Small intestine (tissue), 7 donors: ENCODE data around the gene ATP8B4. TPM values are rescaled to one million over a fixed set of nuclear protein-coding genes. Genes with fewer than 3 reads are reported as not detected.

Experiments
- DNase-seq, 2 donors: peaks; one replicate each; pipeline versions ENCODE4 v3.0.0 to v3.0.0-alpha.2; 2013
- FAIRE-seq: peaks from 2 replicates; lab custom pipeline; 2012; peaks lifted over from hg19 to GRCh38; lab: Jason Lieb, UNC
- H3K27ac ChIP-seq, 3 donors: one replicate each; pipeline ENCODE4 v1.5.1; 2013; ENCODE audit warnings: low read length in 2 of 3, mild to moderate bottlenecking in 2 of 3, control low read depth in 1 of 3, inconsistent platforms in 1 of 3, low read depth in 1 of 3, moderate library complexity in 1 of 3
- H3K27me3 ChIP-seq, 3 donors: one replicate each; pipeline ENCODE4 v1.6.1; 2013; ENCODE audit warnings: low read length in 3 of 3, inconsistent platforms in 1 of 3; ENCODE audit not compliant: control insufficient read depth in 3 of 3, insufficient read depth in 3 of 3
- H3K36me3 ChIP-seq, 3 donors: one replicate each; pipeline ENCODE4 v1.6.1; 2013; ENCODE audit warnings: low read length in 3 of 3, inconsistent platforms in 1 of 3, low read depth in 1 of 3, mild to moderate bottlenecking in 1 of 3, moderate library complexity in 1 of 3; ENCODE audit not compliant: control insufficient read depth in 3 of 3, insufficient read depth in 2 of 3
- H3K4me1 ChIP-seq, 3 donors: one replicate each; pipeline ENCODE4 v1.6.1; 2013; ENCODE audit warnings: low read length in 2 of 3, inconsistent platforms in 1 of 3, low read depth in 1 of 3, mild to moderate bottlenecking in 1 of 3, moderate library complexity in 1 of 3; ENCODE audit not compliant: control insufficient read depth in 3 of 3, insufficient read depth in 2 of 3
- H3K4me3 ChIP-seq, 3 donors: one replicate each; pipeline ENCODE4 v1.5.1; 2013; ENCODE audit warnings: low read length in 3 of 3, control low read depth in 1 of 3, inconsistent platforms in 1 of 3, low read depth in 1 of 3, mild to moderate bottlenecking in 1 of 3, moderate library complexity in 1 of 3
- H3K9me3 ChIP-seq, 2 donors: one replicate each; pipeline ENCODE4 v1.6.1; 2013; ENCODE audit warnings: low read depth in 1 of 2, low read length in 1 of 2; ENCODE audit not compliant: control insufficient read depth in 2 of 2, insufficient read depth in 1 of 2
- WGBS, 3 donors: extraction: QIAGEN DNeasy Blood & Tissue Kit; methylation state at CpG; one replicate each; pipeline ENCODE4 v1.1.7; 2013; 5-methylcytosine and 5-hydroxymethylcytosine counted together
- polyA plus RNA-seq, 4 donors: library from polyadenylated mRNA; stranded (reverse) in 3 of 4; unstranded in 1 of 4; fragments of 200-250 nt in 3 of 4; fragments of 120-200 nt in 1 of 4; gene quantifications; one replicate each; pipeline versions ENCODE4 v1.2.1 to v1.2.3, GENCODE V29; 2013
- donor health status: healthy with polysubstance abuse.
- donor health status: control.
- donor health status: control.
- donor health status: Bipolar disorder and iron deficiency.
- donor health status: healthy.

ATP8B4 gene
- polyA plus RNA-seq, 4 donors: 0.45 to 4.9 (median 1.9) TPM

DNA sequence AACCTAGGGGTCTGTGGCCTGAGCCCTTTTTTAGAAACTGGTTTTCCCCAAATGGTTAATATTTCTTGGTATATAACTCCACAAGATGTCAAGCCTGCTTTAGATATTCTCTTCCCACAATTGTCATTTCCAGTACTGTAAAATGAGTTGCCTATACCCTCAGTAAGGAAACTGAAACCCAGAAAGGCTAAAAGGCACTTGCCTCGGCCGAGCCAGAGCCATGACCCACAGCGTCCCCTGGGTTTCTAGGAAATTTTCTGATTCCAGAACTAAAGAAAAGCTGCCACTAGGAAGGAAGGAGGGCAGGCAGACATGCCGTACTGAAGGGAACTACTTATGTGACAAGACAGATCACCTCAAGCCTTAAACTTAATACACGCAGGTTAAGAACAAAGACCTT, 59.1 kb downstream of the ATP8B4 start:
- FAIRE-seq (no peak), DNase-seq (no peak)
- no peak overlapping the region for H3K4me3 ChIP-seq
- whole genome bisulfite sequencing, 3 donors: 46 to 82% (median 57%) methylated on average over 5 of the region's 5 CpGs
- no peaks in the 10 kb centered on the region for H3K36me3 ChIP-seq
- no peaks in the 10 kb centered on the region for H3K27me3 ChIP-seq
- peak overlapping the region in 1 of 3 donors; percentile 21 for H3K27ac ChIP-seq
- peaks cover 0 to 26% (median 3%) of the 10 kb centered on the region in 3 donors for H3K4me1 ChIP-seq
- H3K9me3 ChIP-seq: no peaks in the 10 kb centered on the region

DNA sequence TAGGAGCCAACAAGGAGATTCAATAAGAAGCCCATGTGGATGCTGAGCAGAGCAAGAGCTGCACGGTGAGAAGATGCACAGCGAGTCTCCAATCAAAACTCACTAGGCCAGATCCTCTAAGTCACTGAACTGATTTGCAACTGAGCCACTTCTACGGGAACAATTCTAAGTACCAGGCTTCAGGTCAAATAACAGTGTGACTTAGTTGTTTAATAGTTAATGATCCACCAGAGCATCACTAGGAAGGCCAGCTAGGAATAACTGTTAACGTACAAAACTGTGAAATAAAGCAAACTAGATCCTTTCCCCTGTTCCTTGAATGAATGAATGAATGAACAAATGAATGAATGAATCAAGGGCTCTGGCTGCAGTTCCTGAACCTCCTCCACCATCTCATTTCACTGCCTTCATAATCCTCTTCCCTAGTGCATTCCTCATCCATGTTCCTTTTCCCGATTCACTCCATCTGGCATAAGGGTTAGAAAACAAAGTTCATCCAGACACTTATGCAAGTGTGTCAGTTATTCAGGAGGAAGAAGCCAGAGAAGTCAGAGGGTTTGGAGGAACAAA, 59.7 kb downstream of the ATP8B4 start:
- H3K27ac ChIP-seq: no peak overlapping the region
- no peak for FAIRE-seq
- 84 to 87% (median 86%) methylated on average over 5 of the region's 5 CpGs for WGBS, 3 donors
- H3K9me3 ChIP-seq: peaks cover 0 to 3% of the 10 kb centered on the region in 2 donors
- H3K27me3 ChIP-seq: no peaks in the 10 kb centered on the region
- H3K4me3 ChIP-seq: no peak overlapping the region
- DNase-seq: no peak
- peaks cover 0 to 28% (median 3%) of the 10 kb centered on the region in 3 donors for H3K4me1 ChIP-seq
- H3K36me3 ChIP-seq: no peaks in the 10 kb centered on the region

DNA sequence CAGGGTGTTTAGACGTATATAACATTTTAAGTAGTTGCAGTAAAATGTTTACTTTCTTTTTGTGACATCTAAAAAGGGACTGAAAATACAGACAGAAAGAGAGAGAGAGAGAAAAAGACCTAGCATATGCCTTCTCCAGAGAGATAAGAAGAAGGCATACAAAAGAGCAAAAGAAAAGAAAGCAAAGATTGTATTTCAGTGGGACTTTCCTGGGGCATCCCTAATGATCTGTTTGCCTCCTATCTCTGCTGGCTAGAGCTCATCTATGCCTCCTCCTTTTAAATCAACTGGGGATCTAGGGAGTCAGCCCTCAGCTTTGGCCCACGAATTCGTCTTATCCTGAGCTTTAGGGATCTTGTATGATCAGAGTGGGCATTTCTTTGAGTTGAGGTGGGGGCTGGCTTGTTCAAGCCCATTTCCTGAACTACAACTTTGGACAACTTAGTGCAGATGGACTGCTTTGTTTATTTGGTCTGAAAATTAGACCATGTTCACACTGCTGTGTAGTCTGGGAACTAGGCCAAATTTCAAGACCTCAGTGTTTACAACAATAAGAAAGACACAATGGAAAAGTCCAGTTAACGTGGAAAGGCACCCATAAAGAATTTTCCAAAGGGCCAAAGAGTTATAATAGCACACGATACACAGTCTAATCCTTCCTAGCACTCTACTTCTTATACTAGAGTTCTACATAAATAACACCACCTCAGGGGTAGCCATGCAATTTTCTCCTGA, 61.0 kb downstream of the ATP8B4 start:
- Histone ChIP-seq H3K4me1 (peaks cover 3 to 32% (median 5%) of the 10 kb centered on the region in 3 donors), H3K36me3 (no peaks in the 10 kb centered on the region), H3K9me3 (peaks cover 0 to 7% of the 10 kb centered on the region in 2 donors), H3K4me3 (no peak overlapping the region), H3K27ac (peak overlapping the region in 1 of 3 donors; percentile 36), H3K27me3 (no peaks in the 10 kb centered on the region)
- DNase-seq (no peak), FAIRE-seq (no peak)
- 51 to 68% (median 58%) methylated on average over 5 of the region's 5 CpGs for WGBS, 3 donors

DNA sequence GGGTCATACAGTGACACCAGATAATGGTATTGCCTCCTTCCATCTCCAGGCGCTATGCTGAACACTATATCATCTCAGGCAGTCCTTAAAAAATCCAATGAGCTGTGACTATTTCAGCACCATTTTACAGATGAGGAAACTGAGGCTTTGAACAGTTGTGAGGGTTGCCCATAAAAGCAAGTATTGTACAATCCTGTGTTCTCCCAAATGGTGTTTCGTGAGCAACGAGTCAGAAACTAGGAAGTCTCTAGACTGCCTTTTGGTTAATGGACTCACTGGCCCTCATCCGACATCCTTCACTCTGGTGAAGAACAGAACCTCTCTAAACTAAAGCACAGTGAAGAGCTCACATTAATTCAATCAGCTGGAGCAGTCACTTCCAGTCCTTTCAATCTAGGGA, 61.8 kb downstream of the ATP8B4 start:
- peaks cover 5 to 39% (median 5%) of the 10 kb centered on the region in 3 donors for H3K4me1 ChIP-seq
- DNase-seq: no peak
- H3K9me3 ChIP-seq: peaks cover 0 to 7% of the 10 kb centered on the region in 2 donors
- H3K27me3 ChIP-seq: no peaks in the 10 kb centered on the region
- peak overlapping the region in 1 of 3 donors; percentile 73 for H3K27ac ChIP-seq
- H3K4me3 ChIP-seq: no peak overlapping the region
- no peaks in the 10 kb centered on the region for H3K36me3 ChIP-seq
- no peak for FAIRE-seq
- WGBS, 3 donors: 83 to 93% (median 90%) methylated on average over 4 of the region's 4 CpGs

DNA sequence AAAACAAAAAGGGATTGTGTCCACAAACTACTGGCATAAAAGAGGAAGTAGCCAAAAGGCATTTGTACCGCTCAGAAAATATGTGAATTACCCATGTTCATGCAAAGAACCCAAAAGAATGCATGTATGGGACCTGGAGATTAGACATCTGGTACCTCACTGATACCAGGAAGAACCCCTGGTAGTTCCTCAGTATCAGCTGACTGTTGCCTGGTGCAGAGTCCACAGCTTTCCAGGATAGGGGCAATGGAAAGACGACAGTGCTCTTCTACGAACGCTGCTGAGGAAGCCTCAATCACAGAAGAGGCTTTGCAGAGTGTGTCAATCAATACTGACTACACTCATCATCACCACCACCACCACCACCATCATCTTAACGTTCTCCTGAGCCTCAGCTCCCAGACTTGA, 63.3 kb downstream of the ATP8B4 start:
- WGBS, 3 donors: 16 to 57% (median 45%) methylated on average over 5 of the region's 5 CpGs
- H3K27me3 ChIP-seq: no peaks in the 10 kb centered on the region
- no peaks in the 10 kb centered on the region for H3K36me3 ChIP-seq
- H3K27ac ChIP-seq: peak overlapping the region in 2 of 3 donors; percentile 3 to 17
- H3K9me3 ChIP-seq: peaks cover 0 to 7% of the 10 kb centered on the region in 2 donors
- no peak overlapping the region for H3K4me3 ChIP-seq
- FAIRE-seq (no peak), DNase-seq (peak; percentile 40 to 49)
- peaks cover 5 to 42% (median 7%) of the 10 kb centered on the region in 3 donors for H3K4me1 ChIP-seq

DNA sequence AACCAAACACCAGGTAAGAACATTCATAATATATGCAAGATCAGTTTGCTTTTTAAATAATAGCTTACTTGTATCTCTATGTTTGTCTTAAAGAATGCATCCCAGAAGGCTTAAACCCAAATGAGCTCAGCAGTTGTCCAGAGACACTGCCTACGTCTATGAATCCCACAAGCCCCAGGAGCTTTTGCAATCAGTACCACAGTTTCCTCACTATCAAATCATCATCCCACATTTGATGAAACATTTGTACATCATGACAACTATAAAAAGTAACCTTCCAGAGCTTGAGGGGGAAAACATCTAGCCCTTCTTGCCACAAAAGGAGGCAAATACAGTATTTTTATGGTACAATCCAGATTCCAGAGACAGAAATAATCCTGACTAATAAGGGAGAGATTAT, 63.7 kb downstream of the ATP8B4 start:
- no peak for DNase-seq
- 29 to 63% (median 47%) methylated on average over 1 of the region's 1 CpG for WGBS, 3 donors
- H3K27me3 ChIP-seq: no peaks in the 10 kb centered on the region
- H3K4me1 ChIP-seq: peaks cover 5 to 42% (median 7%) of the 10 kb centered on the region in 3 donors
- H3K4me3 ChIP-seq: no peak overlapping the region
- FAIRE-seq: no peak
- H3K27ac ChIP-seq: peak overlapping the region in 2 of 3 donors; percentile 17 to 74
- H3K9me3 ChIP-seq: peaks cover 0 to 7% of the 10 kb centered on the region in 2 donors
- H3K36me3 ChIP-seq: no peaks in the 10 kb centered on the region

DNA sequence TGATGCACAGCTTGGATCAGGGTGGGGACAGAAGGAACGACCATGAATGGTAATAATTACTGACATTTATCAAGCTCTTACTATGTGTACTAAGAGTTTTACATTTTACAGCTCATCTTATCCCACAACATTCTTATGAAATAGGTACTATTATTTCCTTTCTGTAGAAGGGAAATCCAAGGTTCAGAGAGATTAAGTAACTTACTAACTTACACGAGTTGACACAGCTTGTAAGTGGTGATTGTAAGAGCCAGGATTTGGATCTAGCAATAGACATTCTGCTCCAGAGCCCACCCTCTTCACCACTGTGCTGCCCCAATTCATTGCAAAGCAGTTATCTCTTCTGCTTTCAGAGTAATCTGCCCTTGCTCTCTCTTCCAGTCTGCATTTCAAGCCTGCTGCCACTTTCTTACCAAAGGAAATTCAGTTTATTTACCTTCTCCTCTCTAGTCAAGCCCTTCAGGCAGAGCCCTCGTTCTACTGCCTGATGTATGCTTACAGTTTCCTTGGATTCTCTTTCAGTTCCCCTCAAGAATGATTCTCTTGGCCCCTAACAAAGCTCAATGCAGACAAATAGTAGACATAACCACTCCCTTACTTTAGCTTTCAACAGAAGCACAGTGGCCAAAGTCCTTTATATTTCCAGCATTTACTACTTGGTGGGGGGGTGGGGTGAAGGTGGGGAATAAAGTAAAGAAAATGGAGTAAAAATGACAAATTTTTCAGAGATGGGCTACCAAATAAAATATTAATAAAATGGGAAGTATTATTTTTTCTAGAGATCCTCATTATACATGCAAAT, 65.8 kb downstream of the ATP8B4 start:
- peak; percentile 56 to 73 for DNase-seq
- 8 to 39% (median 22%) methylated on average over 3 of the region's 3 CpGs for WGBS, 3 donors
- peaks cover 5 to 36% (median 7%) of the 10 kb centered on the region in 3 donors for H3K4me1 ChIP-seq
- no peak for FAIRE-seq
- H3K27ac ChIP-seq: peak overlapping the region in 1 of 3 donors; percentile 96
- peaks cover 0 to 7% of the 10 kb centered on the region in 2 donors for H3K9me3 ChIP-seq
- H3K27me3 ChIP-seq: no peaks in the 10 kb centered on the region
- H3K36me3 ChIP-seq: no peaks in the 10 kb centered on the region
- peak overlapping the region in 1 of 3 donors; percentile 9 for H3K4me3 ChIP-seq

DNA sequence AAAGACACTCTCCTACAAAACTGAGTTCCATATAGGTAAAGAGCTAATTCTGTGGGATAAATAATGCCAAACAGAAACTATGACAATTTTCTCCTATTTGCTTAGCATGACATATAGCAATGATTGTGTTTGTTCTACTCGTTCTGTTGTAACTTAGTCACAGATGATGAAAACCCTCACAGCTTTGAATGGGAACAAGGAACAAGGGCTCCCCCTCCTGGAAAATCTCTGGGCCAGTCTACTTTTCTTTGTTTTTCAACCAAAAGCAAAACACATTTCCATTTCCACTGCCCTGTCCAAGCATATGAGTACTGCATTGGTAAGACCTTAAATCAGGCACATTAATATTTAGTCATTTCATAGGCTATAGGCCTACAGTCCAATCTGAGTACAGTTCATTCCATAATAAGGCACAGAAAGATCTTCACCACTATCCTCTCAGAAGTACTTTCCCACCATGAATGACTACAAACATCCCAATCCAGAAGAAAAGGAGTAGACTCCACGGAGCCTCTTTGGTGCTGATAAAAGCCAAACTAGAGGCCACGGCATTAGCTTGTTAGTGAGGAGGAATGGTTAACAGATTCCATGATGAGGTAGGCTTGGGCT, 67.1 kb downstream of the ATP8B4 start:
- H3K27ac ChIP-seq: peak overlapping the region in 1 of 3 donors; percentile 96
- DNase-seq: peak; percentile 40 to 82

More for the DNA sequence above, 67.1 kb downstream of the ATP8B4 start:
- Histone ChIP-seq H3K9me3 (peaks cover 0 to 7% of the 10 kb centered on the region in 2 donors), H3K4me1 (peaks cover 2 to 36% (median 7%) of the 10 kb centered on the region in 3 donors), H3K4me3 (no peak overlapping the region), H3K27me3 (no peaks in the 10 kb centered on the region), H3K36me3 (no peaks in the 10 kb centered on the region)
- WGBS, 3 donors: 39 to 55% (median 52%) methylated on average over 3 of the region's 3 CpGs
- FAIRE-seq: no peak
